ENCODE data around the gene OR5I1. TPM values are rescaled to one million over a fixed set of nuclear protein-coding genes. Genes with fewer than 3 reads are reported as not detected.

Gene OR5I1
- total and polyA plus RNA-seq, 2 of the 8 experiments (the other 6 are each of a cell fraction or from before 2014, with no cell fraction given), result not detected

- Histone ChIP-seq H4K91ac (replicated peaks; ENCODE audit: insufficient read length, low read length) (no peak overlapping the region), H3K27me3 (replicated peaks in 1 of 4; ENCODE audit: control insufficient read depth in 3 of 4, extremely low read depth in 1 of 4, insufficient read depth in 3 of 4, low read length in 3 of 4) (no peaks in the 10 kb centered on the region), H2BK5ac (ENCODE audit: low read depth, low read length) (no peak overlapping the region), H3K9me3 (ENCODE audit: insufficient read depth in 2 of 2, low read depth in 1 of 2, low read length in 1 of 2) (peaks cover 4 to 8% of the 10 kb centered on the region in 2 experiments; a peak in 3 of 4 replicates), H2AFZ (ENCODE audit: low read length) (no peak overlapping the region), H2BK120ac (replicated peaks; ENCODE audit: low read depth, low read length) (no peak overlapping the region), H2BK15ac (ENCODE audit: low read length) (no peak overlapping the region), H3K4me1 (replicated peaks in 1 of 4; ENCODE audit: control insufficient read depth in 3 of 4, insufficient read depth in 4 of 4, low read length in 3 of 4) (no peaks in the 10 kb centered on the region), H3K79me1 (ENCODE audit: low read depth, low read length) (no peaks in the 10 kb centered on the region), H2AK5ac (ENCODE audit: low read depth, low read length) (no peak overlapping the region), H3K56ac (replicated peaks; ENCODE audit: insufficient read length, low read depth, low read length) (no peak overlapping the region), H3K23ac (ENCODE audit: insufficient read length) (no peak overlapping the region), H3K36me3 (ENCODE audit: control insufficient read depth in 2 of 4, insufficient read depth in 4 of 4, low read length in 3 of 4) (no peaks in the 10 kb centered on the region), H3K23me2 (ENCODE audit: low read depth, low read length) (no peaks in the 10 kb centered on the region), H3K9ac (replicated peaks in 1 of 4; ENCODE audit: extremely low read depth in 1 of 4, low read depth in 3 of 4, low read length in 3 of 4) (no peak overlapping the region), H3K27ac (ENCODE audit: low read depth, low read length) (no peak overlapping the region), H2BK20ac (ENCODE audit: low read length) (no peak overlapping the region), H2BK12ac (ENCODE audit: low read depth, low read length) (no peak overlapping the region), H3K4me2 (ENCODE audit: insufficient read depth in 1 of 2, low read depth in 2 of 2, low read length in 2 of 2) (no peak overlapping the region), H3K4me3 (ENCODE audit: extremely low read depth in 1 of 4, insufficient read depth in 2 of 4, low read depth in 3 of 4, low read length in 4 of 4) (no peak overlapping the region), H3K4ac (replicated peaks; ENCODE audit: insufficient read length, low read depth, low read length) (no peak overlapping the region), H4K5ac (ENCODE audit: insufficient read length, low read depth, low read length) (no peak overlapping the region), H4K8ac (ENCODE audit: extremely low read depth, insufficient read depth, low read length) (no peak overlapping the region), H3K79me2 (ENCODE audit: control insufficient read depth in 1 of 2, insufficient read depth in 2 of 2, low read length in 2 of 2) (no peaks in the 10 kb centered on the region), H4K20me1 (replicated peaks in 1 of 2; ENCODE audit: control insufficient read depth in 1 of 2, insufficient read depth in 2 of 2, low read length in 2 of 2) (no peaks in the 10 kb centered on the region), H3K18ac (ENCODE audit: extremely low read depth, low read length) (no peak overlapping the region), H3K14ac (ENCODE audit: insufficient read length) (no peak overlapping the region)
- DNase-seq (ENCODE audit: low read depth in 1 of 2, low spot score in 2 of 2), result no peak
- CTCF ChIA-PET (ENCODE audit: partially characterized antibody), result no interaction called here
- no peak for FAIRE-seq
- POLR2A ChIA-PET (ENCODE audit: partially characterized antibody), result no interaction called here
- 95% methylated on average over 5 of the region's 5 CpGs; no CpG with 5 or more reads in 1 of the 2 experiments for WGBS, 2 experiments (ENCODE audit: extremely low coverage in 1 of 2, insufficient coverage in 1 of 2, insufficient read length in 1 of 2, insufficient replicate concordance in 2 of 2, low coverage in 1 of 2, low lambda C conversion rate in 2 of 2, missing lambda C conversion rate in 1 of 2)
- TF ChIP-seq USF2 (IDR thresholded peaks at IDR 0.05; ENCODE audit: low read length), result no peak
- no peak for TF ChIP-seq ZNF274 (IDR thresholded peaks at IDR 0.05; ENCODE audit: borderline replicate concordance, extremely low read depth, low read length)
- TF ChIP-seq FOSL1 (IDR thresholded peaks at IDR 0.05; ENCODE audit: insufficient read depth, low read depth, low read length), result no peak
- no peak for TF ChIP-seq YY1 (IDR thresholded peaks at IDR 0.05; ENCODE audit: low read depth, low read length)
- no peak for TF ChIP-seq CHD2 (IDR thresholded peaks at IDR 0.05; ENCODE audit: low read length)
- no peak for TF ChIP-seq ATF3 (IDR thresholded peaks at IDR 0.05; ENCODE audit: insufficient read depth, low read depth, low read length)
- TF ChIP-seq TAF1 (IDR thresholded peaks at IDR 0.05; ENCODE audit: low read depth, low read length), result no peak
- no peak for TF ChIP-seq KDM1A (IDR thresholded peaks at IDR 0.05; ENCODE audit: borderline replicate concordance, low read length)
- no peak for TF ChIP-seq RBBP5 (IDR thresholded peaks at IDR 0.05; ENCODE audit: borderline replicate concordance, low read depth, low read length)
- no peak for TF ChIP-seq JUND (IDR thresholded peaks at IDR 0.05; ENCODE audit: low read length)
- no peak for TF ChIP-seq EP300 (IDR thresholded peaks at IDR 0.05; ENCODE audit: borderline replicate concordance in 1 of 2, low read depth in 2 of 2, low read length in 2 of 2)
- no peak for TF ChIP-seq CREB1 (IDR thresholded peaks at IDR 0.05)
- no peak for TF ChIP-seq JUN (IDR thresholded peaks at IDR 0.05; ENCODE audit: low read depth, low read length)
These were observed 15.7 kb downstream of the OR5I1 start for GRCh38 chr11:55920537-55920936.

Data from H1 (cell line).